Occipital lobe (tissue), 2 donors: Measurements from ENCODE around the gene EPN2. TPM values are rescaled to one million over a fixed set of nuclear protein-coding genes. Genes with fewer than 3 reads are reported as not detected.
"Not testable (repeated sequence)": the region's sequence is repeated elsewhere in the genome, so short reads cannot be mapped to it uniquely, and the experiment has no call there.

Experiments
- DNase-seq: peaks from one replicate; lab custom pipeline; 2025; lab: John Stamatoyannopoulos, UW
- total RNA-seq: library from RNA; depleted of rRNA; stranded (reverse); fragments of >200 nt; gene quantifications from one replicate; pipeline ENCODE4 v1.2.3, GENCODE V29; 2014

The EPN2 gene
- total RNA-seq, 1 donor from 2014 or later, result 53.5 TPM

GRCh38 chr17:19345486-19346350 lies 108.6 kb downstream of the EPN2 start:
- DNase-seq, result no peak

GRCh38 chr17:19346351-19347255 lies 109.4 kb downstream of the EPN2 start:
- DNase-seq, result peak; percentile 72

GRCh38 chr17:19347323-19348080 lies 110.3 kb downstream of the EPN2 start:
- no peak for DNase-seq

GRCh38 chr17:19348081-19348650 lies 111.0 kb downstream of the EPN2 start:
- DNase-seq, result no peak

- no peak for DNase-seq
Measured at GRCh38 chr17:19348806-19349205, 111.6 kb downstream of the EPN2 start.

GRCh38 chr17:19353401-19353800 lies 116.2 kb downstream of the EPN2 start:
- DNase-seq, result not testable (repeated sequence)

- DNase-seq, result no peak
Measured at GRCh38 chr17:19354748-19355147, 117.6 kb downstream of the EPN2 start.

GRCh38 chr17:19357351-19357750 lies 120.2 kb downstream of the EPN2 start:
- DNase-seq, result no peak

GRCh38 chr17:19357761-19358160 lies 120.6 kb downstream of the EPN2 start:
- no peak for DNase-seq

- no peak for DNase-seq
Measured at GRCh38 chr17:19359151-19359550, 122.0 kb downstream of the EPN2 start.

- DNase-seq, result no peak
Measured at GRCh38 chr17:19359856-19360255, 122.7 kb downstream of the EPN2 start.

- DNase-seq, result no peak
Measured at GRCh38 chr17:19360772-19361171, 123.6 kb downstream of the EPN2 start.

GRCh38 chr17:19361326-19361725 lies 124.2 kb downstream of the EPN2 start:
- no peak for DNase-seq

- no peak for DNase-seq
Measured at GRCh38 chr17:19361944-19362276, 124.7 kb downstream of the EPN2 start.

GRCh38 chr17:19362277-19363113 lies 125.3 kb downstream of the EPN2 start, which contains the start of gene B9D1:
Gene B9D1 (minus strand): TSS chr17:19362723. CDS start chr17:19362569, 154 bp downstream.
- peak; percentile 95 for DNase-seq

GRCh38 chr17:19363114-19363438 lies 125.9 kb downstream of the EPN2 start:
- DNase-seq, result no peak

GRCh38 chr17:19363460-19364035 lies 126.4 kb downstream of the EPN2 start:
- no peak for DNase-seq

GRCh38 chr17:19364699-19365498 lies 127.7 kb downstream of the EPN2 start:
- peak; percentile 70 for DNase-seq

GRCh38 chr17:19365499-19365817 lies 128.3 kb downstream of the EPN2 start:
- no peak for DNase-seq
